SK-N-MC (cell line): Measurements from ENCODE around the gene TAL1.

ENCODE experiments used
- DNase-seq: peaks from one replicate; pipeline ENCODE4 v3.0.0-alpha.2; 2011; ENCODE audit warnings: low read depth, low spot score
- H3K27ac ChIP-seq: fragments of 200-600 bp; sonication (generic); 2 replicates; pipeline ENCODE4 v1.5.1; 2016; ENCODE audit warnings: mixed run types
- H3K36me3 ChIP-seq: fragments of 200-600 bp; sonication (generic); 2 replicates; pipeline ENCODE4 v1.6.1; 2017; ENCODE audit warnings: antibody characterized with exemption, low read length, mixed read lengths; ENCODE audit not compliant: insufficient read depth
- H3K4me3 ChIP-seq: fragments of 200-600 bp; sonication (generic); 2 replicates; pipeline ENCODE4 v1.5.1; 2016
- H3K9ac ChIP-seq: fragments of 200-600 bp; sonication (generic); 2 replicates; pipeline ENCODE4 v1.8.0; 2017; ENCODE audit warnings: mixed run types, mixed read lengths; ENCODE audit not compliant: insufficient read length
- H3K9me3 ChIP-seq: fragments of 200-600 bp; sonication (generic); 2 replicates; pipeline ENCODE4 v1.6.1; 2017; ENCODE audit warnings: low read depth, mild to moderate bottlenecking, antibody characterized with exemption, low read length, moderate library complexity, mixed read lengths
- EZH2 ChIP-seq: fragments of 200-600 bp; sonication (generic); IDR thresholded peaks from one replicate; pipeline ENCODE4 v1.6.1; 2017; ENCODE audit warnings: antibody characterized with exemption
- FOXP2 ChIP-seq: optimal IDR thresholded peaks from 2 replicates; pipeline ENCODE3; 2011; ENCODE audit warnings: mild to moderate bottlenecking, moderate library complexity; ENCODE audit not compliant: insufficient read depth; ENCODE audit errors: extremely low read length, control extremely low read depth
- POLR2AphosphoS5 ChIP-seq: IDR thresholded peaks from 2 replicates; pipeline ENCODE4 v1.6.1; 2012; ENCODE audit warnings: mild to moderate bottlenecking, low read depth, low read length, borderline replicate concordance

Gene TAL1

DNA sequence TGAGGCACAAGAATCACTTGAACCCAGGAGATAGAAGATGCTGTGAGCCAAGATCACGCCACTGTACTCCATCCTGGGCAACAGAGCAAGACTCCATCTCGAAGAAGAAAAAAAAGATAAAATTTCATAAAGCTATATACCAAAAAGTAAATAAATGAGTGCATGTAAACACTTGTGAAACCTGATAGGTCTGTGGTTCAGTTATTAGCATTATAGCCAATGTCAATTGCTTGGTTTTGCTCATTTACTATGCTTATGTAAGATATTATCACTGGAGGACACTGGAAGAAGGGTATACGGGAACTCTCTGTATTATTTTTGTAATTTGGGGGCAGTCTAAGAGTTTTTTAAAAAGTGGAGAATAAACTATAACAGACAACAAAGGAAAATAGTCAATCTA is 17.7 kb upstream of the TAL1 start:
- peaks cover 24% of the 10 kb centered on the region for H3K36me3 ChIP-seq
- TF ChIP-seq POLR2AphosphoS5 (no peak), EZH2 (no peak), FOXP2 (no peak)
- no peak overlapping the region for H3K4me3 ChIP-seq
- no peak overlapping the region for H3K27ac ChIP-seq
- no peak overlapping the region for H3K9ac ChIP-seq
- no peak for DNase-seq
- no peaks in the 10 kb centered on the region for H3K9me3 ChIP-seq

- Histone ChIP-seq H3K36me3 (no peaks in the 10 kb centered on the region), H3K4me3 (no peak overlapping the region), H3K9ac (no peak overlapping the region)
Observed at GRCh38 chr1:47244339-47244862, 12.4 kb upstream of the TAL1 start.

GRCh38 chr1:47243910-47244309 is 11.9 kb upstream of the TAL1 start:
- no peak for DNase-seq
- Histone ChIP-seq H3K36me3 (no peaks in the 10 kb centered on the region), H3K4me3 (no peak overlapping the region), H3K9ac (no peak overlapping the region), H3K9me3 (no peaks in the 10 kb centered on the region), H3K27ac (no peak overlapping the region)
- TF ChIP-seq EZH2 (no peak), POLR2AphosphoS5 (no peak), FOXP2 (no peak)

More at GRCh38 chr1:47244339-47244862, 12.4 kb upstream of the TAL1 start:
- no peak overlapping the region for H3K27ac ChIP-seq
- no peak for DNase-seq
- TF ChIP-seq POLR2AphosphoS5 (no peak), FOXP2 (no peak), EZH2 (no peak)
- no peaks in the 10 kb centered on the region for H3K9me3 ChIP-seq

- Histone ChIP-seq H3K9me3 (no peaks in the 10 kb centered on the region), H3K4me3 (no peak overlapping the region), H3K36me3 (no peaks in the 10 kb centered on the region), H3K27ac (no peak overlapping the region), H3K9ac (no peak overlapping the region)
- DNase-seq = no peak
- TF ChIP-seq FOXP2 = no peak
- no peak for TF ChIP-seq POLR2AphosphoS5
- TF ChIP-seq EZH2 = no peak
Observed at GRCh38 chr1:47241114-47242113, 9.4 kb upstream of the TAL1 start.

DNA sequence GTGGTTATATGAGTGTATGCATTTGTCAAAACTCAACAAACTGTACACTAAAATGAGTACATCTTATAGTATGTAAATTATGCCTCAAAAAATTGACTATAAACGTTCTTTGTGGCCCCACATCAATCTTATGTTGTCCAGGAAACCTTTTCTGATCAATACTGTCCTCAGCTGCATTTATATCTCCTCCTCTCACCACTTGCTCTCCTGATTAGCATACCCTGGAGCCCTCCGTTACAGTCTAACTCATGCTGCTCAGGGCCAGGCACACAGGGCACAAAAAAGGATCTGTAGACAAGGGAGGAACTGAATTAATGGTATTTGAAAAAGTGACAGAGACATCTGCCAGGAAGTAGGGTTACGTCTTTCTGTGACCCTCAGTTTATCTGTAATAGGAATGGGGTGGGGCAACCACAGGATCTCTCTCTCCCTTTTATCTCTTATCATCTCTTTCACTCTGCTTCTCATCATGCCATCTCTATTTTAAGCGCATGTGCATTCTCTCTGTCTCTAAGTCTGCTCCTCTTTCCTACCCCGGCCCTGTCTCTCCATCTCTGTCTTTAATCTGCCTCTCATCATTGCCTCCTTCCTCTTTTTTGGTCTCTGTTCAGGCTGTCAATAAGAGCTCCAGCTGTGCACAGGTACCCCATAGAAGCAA is 7.0 kb upstream of the TAL1 start:
- no peak for DNase-seq
- no peak for TF ChIP-seq EZH2
- TF ChIP-seq POLR2AphosphoS5 = no peak
- no peak for TF ChIP-seq FOXP2
- Histone ChIP-seq H3K9me3 (no peaks in the 10 kb centered on the region), H3K9ac (no peak overlapping the region), H3K27ac (no peak overlapping the region), H3K36me3 (no peaks in the 10 kb centered on the region), H3K4me3 (no peak overlapping the region)

DNA sequence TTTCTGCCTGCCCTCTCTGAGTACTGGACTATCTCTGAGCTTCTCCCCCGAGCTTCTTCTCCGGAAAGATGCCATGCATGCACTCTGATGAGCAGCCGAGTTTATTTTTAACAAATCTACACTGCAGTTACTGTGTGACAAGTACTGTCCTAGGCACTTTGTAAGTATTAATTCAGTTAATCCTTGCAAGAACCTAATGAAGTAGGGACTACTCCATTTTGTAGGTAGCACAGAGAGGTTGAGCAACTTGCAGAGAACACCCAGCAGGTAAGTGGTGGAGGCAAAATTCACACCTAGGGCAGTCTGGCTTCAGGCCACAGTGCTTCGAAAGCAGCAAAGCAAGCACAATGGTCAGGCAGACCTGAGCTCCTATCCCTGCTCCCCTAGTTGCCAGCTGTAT is 3.8 kb upstream of the TAL1 start:
- H3K27ac ChIP-seq = no peak overlapping the region

GRCh38 chr1:47235241-47235681 is 3.2 kb upstream of the TAL1 start:
- Histone ChIP-seq H3K4me3 (no peak overlapping the region), H3K9me3 (no peaks in the 10 kb centered on the region), H3K27ac (no peak overlapping the region), H3K9ac (no peak overlapping the region), H3K36me3 (no peaks in the 10 kb centered on the region)
- DNase-seq = no peak
- TF ChIP-seq FOXP2 (no peak), EZH2 (no peak), POLR2AphosphoS5 (no peak)

More for the DNA sequence above, 3.8 kb upstream of the TAL1 start:
- Histone ChIP-seq H3K9me3 (no peaks in the 10 kb centered on the region), H3K9ac (no peak overlapping the region), H3K36me3 (no peaks in the 10 kb centered on the region), H3K4me3 (no peak overlapping the region)
- TF ChIP-seq EZH2 (no peak), FOXP2 (no peak), POLR2AphosphoS5 (no peak)
- DNase-seq = no peak

DNA sequence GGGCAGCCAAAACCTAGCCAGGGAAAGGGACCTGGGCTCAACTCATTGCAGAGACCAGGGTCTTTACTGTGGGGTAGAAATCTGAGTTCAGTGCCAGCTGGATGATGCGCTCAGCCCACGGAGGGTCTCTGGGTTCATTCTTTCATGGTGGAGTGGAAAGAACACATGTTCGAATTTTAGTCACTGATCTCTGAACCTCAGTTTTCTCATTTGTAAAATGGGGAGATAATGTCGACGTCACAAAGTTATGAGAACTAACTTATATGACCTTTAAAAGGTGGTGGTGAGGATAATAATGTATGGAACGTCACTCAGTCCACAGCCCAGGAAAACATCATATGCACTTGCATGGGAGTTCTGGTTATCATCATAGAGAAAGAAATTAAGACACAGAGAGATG is 1.2 kb upstream of the TAL1 start:
- no peak for TF ChIP-seq POLR2AphosphoS5
- no peak for TF ChIP-seq EZH2
- TF ChIP-seq FOXP2 = no peak
- Histone ChIP-seq H3K36me3 (no peaks in the 10 kb centered on the region), H3K9me3 (no peaks in the 10 kb centered on the region), H3K4me3 (no peak overlapping the region), H3K9ac (no peak overlapping the region), H3K27ac (no peak overlapping the region)
- no peak for DNase-seq
